Measurements from ENCODE around the gene ATP10B.

DNA sequence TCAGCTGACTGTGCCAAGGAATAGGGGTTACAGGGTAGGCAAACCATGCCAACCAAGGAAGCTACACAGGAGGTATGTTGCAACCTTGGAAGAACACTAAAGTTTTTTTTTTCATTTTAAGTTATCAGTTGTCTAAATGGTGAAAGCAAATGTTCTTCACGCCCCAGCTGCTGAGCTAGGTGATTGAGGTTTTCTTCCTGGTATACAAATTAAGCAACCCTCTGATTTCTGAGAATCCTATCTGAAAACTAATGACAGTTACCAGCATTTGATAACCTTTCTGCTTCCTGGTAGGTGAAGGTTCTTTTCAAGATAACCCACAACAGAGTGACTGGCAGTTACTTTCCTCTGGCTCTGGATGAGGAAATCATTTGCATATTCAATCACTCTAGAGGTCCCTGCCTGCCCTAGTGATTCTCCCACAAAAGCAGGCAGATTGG lies 194.9 kb downstream of the ATP10B start:
- TF ChIP-seq, protein P1, sequence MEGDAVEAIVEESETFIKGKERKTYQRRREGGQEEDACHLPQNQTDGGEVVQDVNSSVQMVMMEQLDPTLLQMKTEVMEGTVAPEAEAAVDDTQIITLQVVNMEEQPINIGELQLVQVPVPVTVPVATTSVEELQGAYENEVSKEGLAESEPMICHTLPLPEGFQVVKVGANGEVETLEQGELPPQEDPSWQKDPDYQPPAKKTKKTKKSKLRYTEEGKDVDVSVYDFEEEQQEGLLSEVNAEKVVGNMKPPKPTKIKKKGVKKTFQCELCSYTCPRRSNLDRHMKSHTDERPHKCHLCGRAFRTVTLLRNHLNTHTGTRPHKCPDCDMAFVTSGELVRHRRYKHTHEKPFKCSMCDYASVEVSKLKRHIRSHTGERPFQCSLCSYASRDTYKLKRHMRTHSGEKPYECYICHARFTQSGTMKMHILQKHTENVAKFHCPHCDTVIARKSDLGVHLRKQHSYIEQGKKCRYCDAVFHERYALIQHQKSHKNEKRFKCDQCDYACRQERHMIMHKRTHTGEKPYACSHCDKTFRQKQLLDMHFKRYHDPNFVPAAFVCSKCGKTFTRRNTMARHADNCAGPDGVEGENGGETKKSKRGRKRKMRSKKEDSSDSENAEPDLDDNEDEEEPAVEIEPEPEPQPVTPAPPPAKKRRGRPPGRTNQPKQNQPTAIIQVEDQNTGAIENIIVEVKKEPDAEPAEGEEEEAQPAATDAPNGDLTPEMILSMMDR (conservative IDR thresholded peaks at IDR 0.05), result no peak
- no peak for TF ChIP-seq ZFX (IDR thresholded peaks at IDR 0.05)
